GM21367 (cell line): Measurements from ENCODE around the gene CFAP97D2.
"Not testable (repeated sequence)": the region's sequence is repeated elsewhere in the genome, so short reads cannot be mapped to it uniquely, and the experiment has no call there.

Source experiments
- ATAC-seq: cut with Tn5 transposase; IDR thresholded peaks from one replicate; pipeline ENCODE4 v1.9.1; 2021; ENCODE audit not compliant: unreplicated experiment

CFAP97D2 gene

DNA sequence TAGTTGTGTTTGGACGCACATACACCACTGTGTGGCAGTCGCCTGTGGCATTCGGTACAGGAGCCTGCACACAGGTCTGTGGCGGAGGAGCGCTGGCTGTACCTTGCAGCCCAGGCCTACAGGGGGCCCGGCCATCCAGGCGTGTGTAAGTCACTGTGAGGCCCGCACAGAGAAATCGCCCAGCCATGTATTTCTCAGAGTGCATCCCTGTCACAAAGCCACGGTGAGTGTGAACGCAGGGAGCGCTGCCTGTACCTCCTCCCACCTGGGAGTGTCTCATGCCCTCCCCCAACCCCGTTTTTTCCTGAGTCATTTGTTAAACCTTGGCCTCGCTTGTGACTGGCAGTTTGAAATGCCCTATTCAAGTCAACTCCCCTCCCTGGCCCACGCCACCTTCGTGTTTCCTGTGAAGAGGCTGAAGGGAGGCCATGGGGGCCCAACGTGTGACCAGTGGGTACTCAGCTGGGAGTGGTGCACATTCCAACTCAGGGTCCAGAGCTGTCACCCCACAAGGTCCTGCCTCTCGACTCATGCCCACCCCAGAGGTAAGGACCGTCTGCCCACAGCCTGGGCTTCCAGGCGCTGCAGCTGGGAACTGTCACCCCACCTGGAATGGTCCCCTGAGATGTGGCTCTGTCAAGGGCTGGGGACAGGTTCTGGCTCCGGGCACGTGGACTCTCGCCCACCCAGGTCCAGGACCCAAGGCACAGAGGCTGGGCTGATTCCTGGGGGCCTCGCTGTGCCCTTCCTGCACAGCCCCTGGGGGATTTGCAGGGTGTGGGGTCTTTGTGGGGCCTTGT, 35.1 kb upstream of the CFAP97D2 start:
- ATAC-seq: no peak

DNA sequence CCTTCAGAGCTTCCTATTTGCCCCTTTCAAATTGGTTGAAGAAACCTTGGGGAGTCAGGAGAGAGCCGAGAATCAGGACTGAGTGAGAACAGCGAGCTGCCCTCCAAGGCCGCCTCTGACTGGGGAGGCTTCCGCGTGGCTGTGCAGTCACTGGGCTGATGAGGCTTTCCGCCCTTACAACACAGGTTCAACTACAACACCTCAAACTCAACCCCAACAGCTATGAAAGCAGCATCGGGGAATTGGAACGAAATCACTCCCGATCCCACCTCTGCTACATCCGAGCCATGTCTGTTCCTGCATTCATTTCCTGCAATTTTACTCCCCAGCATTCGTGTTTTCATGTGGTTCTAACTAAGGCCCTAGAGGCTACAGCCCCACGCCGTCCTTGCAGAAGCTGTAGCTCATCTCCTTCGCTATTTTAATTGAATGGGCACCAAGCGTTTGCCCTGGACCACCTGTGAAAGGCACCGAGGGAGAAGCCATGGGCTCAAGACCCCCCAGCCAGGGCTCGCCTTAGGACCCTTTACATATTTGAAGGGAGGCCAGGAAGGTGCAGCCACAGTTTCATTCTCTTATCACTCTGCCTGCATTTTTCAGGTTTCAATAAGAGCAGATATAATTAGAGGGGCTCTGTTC, 34.3 kb upstream of the CFAP97D2 start:
- ATAC-seq: no peak

DNA sequence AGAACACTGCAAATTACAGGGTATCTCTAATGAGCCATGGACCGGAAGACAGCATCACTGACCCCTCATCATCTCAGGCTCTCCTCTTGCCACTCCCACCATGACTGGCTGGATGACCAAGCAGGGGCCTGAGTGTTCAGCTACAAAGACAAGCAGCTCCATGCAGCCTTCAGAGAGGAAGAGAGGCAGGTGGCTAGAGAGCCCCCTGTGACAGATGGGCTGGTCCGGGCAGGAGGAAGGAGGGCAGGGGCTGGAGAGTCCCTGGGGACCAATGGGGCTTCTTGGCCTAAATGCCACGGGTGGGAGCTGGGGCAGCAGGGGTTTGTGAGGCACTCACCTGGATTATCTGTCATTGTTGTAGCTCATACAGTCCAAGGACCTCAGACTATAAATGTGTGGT, 33.8 kb upstream of the CFAP97D2 start:
- no peak for ATAC-seq

DNA sequence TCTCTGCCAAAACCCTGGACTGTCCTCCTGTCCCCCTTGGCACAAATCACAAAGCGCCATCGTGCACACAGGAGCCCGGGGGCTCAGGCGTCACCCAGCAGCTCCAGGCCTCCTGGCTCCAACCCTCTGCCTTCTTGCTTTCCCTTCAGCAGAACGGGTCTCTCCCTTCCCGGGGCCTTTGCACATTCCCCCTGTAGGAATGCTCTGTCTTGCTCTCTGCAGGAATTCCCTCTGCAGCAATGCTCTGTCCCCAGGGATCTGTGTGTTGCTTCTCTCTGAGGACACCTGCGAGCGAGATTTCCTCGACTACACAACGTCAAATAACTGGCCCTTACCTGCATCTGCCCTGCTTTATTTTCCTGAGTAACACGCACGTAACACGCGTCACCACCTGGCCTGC, 33.3 kb upstream of the CFAP97D2 start:
- ATAC-seq: no peak

DNA sequence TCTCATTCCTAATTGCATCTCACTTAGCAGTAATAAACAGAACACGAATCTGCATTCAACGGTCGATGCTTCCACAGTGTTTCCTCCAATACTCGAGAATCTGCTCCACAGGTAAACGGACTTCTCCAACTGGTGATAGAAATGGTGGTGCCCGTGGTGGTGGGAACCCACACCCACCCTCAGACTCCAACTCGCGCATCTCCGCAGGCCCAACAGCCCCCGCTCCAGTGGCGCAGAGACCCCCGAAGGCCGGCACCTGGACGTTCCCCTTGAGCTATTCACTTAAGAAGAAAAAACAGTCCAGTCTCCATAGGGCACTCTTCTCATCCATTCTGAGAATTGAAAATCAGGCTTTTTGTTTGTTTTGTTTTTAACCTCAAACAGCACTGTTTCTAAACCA, 32.9 kb upstream of the CFAP97D2 start:
- ATAC-seq: no peak

DNA sequence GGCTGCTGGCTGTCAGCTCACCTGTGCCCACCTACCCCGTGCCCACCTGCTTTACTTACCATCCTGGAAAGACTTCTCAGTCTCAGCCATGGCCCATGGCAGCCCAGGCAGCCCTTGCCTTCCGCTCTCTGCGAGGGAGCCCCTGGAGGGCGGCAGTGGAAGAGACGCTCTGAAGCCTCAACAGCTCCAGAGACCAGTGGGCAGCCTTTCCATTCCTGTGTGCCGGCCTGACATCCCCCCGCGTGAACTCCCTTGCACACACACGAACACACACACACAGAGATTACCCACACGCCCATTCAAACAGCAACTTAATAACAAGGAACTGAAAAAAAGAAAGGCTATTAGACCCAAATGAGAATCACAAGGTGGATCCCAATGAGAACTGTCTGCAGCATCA, 32.4 kb upstream of the CFAP97D2 start:
- ATAC-seq: no peak

DNA sequence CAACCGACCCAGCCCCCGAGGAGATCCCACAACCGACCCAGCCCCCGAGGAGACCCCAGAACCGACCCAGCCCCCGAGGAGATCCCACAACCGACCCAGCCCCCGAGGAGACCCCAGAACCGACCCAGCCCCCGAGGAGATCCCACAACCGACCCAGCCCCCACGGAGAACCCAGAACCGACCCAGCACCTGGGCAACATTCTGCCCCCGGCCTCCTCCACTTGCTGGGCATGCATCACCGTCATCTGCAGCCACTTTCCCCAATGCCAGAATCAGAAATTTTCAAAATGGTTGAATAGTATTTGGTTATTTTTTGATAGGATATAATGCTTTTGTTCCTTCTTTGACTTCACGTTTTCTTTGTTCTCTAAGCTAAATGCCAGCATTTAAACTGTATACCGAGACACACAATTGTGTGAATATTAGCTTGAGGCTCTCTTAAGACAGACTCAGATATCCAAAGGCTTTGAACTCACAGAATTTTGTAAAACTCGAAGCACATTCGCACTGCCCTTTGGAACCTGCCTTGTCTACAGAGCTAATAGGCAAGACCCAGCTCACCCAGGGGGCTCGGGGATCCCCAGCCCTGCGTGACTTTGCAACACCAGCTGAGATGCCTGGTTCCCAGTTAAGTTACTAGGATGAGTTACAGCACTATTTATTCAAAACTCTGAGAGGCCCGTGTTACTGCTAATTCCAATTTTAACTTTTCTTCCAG, 31.1 kb upstream of the CFAP97D2 start:
- peak; percentile 14 for ATAC-seq

DNA sequence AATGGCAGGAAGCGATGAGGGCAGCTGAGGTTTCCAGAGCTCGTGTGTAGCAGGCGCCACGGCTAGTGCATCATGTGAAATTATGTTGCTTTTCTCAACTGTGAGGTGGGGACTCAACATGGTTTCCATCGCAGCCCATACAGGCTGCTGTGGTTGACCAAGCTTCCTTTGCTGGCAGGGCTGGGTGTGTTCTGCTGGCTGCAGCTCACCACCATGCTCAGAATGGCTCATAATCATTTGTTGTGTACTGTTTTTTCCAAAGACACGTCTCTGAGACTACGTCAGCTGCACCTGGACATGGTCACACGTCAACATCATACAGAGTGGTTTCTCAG, 30.6 kb upstream of the CFAP97D2 start:
- ATAC-seq: peak; percentile 76

DNA sequence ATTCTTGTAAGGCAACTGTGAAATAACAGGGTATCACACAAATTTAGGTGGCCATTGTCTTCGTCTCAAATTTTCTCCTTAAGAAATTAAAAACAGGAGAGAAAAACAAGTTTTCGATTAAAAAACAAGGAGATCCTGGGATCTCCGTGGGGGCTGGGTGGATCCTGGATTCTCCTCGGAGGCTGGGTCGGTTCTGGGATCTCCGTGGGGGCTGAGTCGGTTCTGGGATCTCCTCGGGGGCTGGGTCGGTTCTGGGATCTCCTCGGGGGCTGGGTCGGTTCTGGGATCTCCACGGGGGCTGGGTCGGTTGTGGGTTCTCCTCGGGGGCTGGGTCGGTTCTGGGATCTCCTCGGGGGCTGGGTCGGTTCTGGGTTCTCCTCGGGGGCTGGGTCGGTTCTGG, 30.2 kb upstream of the CFAP97D2 start:
- not testable (repeated sequence) for ATAC-seq

DNA sequence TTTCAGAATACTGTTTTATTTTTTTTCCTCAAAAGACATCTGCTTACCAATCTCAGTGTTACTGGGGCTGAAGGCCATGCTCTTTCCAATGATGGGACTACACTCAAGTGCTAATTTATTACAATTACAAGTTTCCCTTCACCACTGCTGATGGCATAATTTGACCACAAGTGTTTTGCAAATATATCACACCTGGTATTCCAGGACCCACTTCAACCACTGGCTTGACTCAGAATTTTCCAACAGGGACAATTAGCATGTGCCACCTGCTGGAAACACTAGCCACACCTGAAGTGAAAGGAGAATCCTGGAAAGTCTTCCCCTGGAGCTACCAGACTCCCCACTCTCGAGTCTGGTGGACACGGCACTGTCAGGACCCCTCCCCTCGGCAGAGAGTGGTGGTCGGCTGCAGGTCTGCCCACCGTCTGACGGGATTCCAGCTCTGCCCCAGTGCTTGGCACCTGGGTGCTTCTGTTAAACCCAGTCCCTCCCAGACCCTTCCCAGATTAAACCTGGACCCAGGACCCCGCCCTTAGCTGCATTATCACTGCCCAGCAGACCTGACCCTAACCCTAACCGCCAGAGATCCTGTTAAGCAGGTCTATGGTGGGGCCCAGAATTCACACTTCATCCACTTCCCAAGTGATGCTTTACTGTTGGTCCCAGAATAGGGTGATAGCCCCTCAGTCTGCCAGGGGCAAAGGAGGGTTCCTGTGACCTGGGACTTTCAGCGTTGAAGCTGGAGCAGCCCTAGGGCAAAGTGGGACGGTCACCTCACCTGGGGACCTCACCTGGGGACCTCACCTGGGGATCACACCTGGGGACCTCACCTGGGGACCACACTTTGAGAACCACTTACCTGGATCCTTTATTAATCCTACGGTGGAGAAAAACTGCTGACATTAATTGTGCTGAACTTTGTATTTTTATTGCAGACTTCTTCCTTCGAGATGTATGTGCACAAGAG, 29.0 kb upstream of the CFAP97D2 start:
- ATAC-seq: no peak

DNA sequence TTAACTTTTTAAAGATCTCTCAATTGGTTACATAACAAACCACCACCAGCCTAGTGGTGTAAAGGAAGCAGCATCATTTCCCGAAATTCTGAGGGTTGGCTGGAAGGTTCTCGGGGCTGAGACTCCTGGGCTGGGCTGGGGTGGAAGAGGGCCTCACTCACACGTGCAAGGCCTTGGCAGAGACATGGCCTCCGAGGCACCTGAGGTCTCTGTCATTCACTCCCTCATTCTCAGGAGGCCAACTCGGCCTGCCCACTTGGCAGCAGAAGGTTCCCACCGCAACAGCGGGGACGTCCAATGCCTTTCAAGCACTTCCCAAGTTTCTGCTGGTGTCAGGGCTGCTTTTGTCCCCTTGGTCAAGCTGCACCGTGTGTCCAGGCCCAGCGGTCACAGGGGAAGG, 28.0 kb upstream of the CFAP97D2 start:
- ATAC-seq: no peak

DNA sequence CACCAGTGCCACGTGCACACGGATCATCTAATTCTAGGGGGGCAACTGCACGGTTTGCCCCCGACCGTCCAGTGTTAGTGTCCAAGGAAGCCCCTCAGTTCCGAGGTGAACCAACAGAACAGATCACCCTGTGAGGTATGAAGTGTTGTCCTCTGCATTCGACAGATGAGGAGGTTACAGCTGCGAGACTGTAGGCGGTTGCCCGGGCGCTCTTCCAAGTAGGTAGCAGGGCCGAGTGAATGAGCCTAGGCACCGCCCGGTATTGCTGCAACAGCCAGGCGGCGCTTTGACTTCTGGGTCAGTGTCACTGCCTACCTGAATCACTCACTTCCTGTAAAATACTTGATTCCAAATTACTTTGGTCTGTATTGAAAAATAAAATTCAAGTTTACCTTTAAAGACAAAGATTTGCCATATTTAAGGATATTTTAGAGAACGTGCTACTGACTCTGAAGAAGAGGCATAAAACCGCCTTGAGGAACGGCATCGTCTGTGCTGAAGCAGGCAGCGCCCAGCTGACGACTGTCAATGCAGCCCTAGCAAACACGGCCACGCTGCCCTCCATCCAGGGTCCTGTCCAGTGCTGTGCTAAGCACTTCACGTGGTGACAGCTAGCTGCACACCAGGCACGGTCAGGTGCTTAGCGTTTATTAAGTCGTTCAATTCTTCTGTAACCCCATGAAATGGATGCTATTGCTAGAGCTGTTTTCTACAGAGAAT, 27.3 kb upstream of the CFAP97D2 start:
- no peak for ATAC-seq

DNA sequence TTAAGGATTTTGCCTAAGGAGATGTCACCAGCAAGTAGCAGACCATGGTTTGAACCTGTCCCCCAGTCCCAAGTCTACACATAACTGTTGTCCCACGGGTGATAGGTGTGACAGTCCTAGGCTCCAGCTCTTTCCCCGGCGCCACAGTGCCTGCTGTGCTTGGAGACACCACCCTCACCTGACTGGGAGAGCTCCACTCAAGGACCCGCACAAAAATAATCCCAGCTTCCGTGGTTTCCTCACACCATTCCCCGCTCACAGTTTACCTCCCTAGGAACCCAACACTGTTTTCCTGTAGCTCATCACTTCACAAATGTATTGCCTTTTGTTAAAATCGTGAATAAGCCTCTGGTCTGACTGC, 26.8 kb upstream of the CFAP97D2 start:
- ATAC-seq: no peak

DNA sequence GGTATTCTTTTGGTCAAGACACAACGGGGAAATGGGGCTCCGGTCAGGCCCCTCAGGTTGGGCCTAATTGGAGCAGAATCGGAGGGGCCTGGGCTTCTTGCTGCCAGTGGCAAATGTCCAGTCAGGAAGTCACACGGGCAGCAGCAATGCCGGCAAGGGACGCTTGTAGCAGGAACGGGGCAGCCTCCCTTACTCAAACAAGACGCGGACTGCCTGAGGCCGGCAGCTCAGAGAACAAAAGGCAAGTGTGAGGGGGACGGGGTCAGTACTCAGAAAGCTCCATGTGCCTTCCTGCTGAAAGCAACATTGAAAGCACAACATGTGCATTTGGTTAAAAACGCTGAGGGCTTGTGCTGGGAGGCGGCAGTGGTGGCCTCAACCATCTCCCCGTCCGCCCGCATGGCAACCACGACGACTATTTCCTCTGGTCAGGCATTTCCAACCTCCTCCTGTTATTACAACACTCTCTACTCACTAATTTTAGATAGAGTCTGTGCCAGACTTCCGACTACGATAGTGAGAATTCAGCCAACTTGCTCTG, 26.2 kb upstream of the CFAP97D2 start:
- no peak for ATAC-seq

DNA sequence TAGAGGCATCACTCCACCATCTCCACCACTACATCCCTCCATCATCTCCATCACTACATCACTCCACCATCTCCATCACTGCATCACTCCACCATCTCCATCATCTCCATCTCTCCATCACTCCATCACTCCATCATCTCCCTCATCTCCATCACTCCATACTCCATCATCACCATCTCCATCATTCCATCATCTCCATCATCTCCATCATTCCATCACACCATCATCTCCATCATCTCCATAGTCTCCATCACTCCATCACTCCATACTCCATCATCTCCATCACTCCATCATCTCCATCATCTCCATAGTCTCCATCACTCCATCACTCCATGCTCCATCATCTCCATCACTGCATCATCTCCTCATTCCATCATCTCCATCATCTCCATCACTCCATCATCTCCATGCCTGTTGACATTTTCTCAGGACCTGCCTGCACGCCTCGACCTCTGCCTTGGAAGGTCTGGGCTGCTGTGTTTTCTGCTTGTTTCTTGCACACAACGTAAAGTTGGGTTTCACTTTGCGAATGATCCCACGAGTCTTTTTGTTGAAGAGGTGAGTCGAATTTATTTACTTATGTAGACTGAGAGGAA, 25.5 kb upstream of the CFAP97D2 start:
- no peak for ATAC-seq

DNA sequence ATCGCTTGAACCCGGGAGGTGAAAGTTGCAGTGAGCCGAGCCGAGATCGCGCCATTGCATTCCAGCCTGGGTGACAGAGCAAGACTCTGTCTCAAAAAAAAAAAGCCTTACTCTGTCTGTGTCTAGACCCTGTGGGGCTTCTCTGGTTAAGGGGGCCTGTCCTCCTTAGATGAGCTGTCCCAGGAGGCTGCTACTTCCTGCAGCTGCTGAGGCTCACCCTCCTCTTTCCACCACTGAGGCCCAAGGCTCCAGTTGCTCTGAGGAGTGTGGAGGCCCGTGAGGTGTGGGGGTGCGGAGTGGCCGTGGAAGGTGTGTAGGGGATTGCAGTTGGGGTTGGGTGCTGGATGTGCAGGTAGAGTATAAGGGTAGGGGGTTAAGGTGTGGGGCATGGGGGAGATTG, 24.6 kb upstream of the CFAP97D2 start:
- ATAC-seq: no peak

DNA sequence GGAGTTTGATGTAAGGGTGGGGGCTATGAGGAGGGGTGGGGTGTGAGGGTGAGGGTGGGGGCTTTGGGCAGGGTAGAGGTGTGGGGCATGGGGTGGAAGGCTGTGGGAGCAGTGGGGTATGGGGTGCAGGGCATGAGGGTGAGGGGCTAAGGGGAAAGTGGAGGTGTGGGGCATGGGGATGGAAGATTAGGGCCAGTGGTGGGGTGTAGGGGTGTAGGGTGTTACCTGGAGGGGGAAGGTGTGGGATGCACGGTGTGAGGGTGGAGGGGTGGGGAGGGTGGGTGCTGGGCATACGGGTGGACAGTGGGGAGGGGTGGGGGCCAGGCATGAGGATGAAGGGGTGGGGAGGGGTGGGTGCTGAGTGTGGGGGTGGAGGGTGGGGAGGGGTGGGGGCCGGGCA, 23.7 kb upstream of the CFAP97D2 start:
- ATAC-seq: no peak

DNA sequence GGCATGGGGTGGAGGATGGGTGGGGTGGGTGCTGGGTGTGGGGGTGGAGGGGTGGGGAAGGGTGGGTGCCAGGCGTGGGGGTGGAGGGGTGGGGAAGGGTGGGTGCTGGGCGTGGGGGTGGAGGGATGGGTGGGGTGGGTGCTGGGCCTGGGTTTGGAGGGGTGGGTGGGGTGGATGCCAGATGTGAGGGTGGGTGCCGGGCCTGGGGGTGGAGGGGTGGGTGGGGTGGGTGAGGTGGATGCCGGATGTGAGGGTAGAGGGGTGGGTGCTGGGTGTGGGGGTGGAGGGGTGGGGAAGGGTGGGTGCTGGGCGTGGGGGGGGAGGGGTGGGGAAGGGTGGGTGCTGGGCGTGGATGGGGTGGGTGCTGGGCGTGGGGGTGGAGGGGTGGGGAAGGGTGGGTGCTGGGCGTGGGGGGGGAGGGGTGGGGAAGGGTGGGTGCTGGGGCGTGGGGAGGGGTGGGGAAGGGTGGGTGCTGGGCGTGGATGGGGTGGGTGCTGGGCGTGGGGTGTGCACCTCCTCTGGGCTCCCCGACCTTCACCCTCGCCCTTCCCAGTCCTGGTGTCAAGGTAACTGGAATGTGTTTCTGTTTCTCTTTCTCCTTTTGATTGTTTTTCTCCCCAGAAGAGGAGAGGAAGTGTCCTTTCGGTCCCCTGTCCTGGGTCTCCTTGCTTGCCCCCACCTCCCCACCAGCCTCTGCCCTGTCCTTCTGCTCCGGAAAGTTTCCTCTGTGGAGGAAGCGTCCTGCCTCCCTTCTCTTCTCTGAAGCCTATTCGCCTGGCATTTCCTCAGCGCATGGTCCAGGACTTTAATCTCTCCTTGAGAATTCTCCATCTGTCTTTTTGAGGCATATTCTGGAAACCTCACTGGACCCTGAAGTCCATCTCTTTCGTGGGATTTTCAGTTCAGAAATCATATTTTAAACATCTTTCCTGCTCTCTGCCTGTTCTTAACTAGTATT, 22.9 kb upstream of the CFAP97D2 start:
- ATAC-seq: no peak
